ENCODE measurements around the gene LYZL2.
"Not testable (repeated sequence)": the region's sequence is repeated elsewhere in the genome, so short reads cannot be mapped to it uniquely, and the experiment has no call there.

The LYZL2 gene
- 0 reads per million in 2 donors for total RNA-seq

DNA sequence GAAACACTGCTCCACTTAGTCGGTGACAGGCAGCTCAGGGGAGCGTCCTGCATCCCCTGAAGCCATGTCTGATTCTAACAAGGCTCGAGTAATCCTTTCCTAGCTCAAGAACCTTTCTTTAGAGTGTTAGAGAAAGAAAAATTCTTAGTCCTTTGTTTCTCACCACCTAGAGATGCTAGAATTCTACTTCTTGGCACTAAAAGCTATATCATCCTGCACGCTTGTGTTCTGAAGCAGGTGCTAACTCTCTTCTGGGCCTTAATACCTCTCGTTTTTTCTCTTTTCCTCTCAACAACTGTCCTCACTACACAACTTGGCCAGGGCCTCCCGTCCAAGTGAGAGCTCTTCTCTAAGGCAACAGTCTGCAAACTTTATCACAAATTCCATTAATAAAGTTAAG, at the start of gene LYZL2:
Gene LYZL2, minus strand, starts transcription at position 101 of the 400 bp plus-strand sequence. CDS start 2,838 bp downstream, outside the sequence.
- DNase-seq, result no peak

DNA sequence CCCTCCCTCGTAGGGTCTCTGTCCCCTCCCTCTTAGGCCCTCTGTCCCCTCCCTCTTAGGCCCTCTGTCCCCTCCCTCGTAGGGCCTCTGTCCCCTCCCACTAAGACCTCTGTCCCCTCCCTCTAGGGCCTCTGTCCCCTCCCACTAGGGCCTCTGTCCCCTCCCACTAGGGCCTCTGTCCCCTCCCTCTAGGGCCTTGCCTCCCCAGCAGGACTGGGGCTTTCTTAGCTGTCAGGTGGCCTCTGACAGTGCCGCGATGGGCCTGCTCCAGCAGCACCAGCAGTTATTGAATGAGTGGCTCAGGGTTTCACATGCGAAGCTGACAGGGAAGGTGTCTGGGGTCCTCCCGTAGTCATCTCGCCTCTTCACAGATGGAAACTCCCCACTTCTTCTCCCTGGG, 48.1 kb upstream of the LYZL2 start:
- not testable (repeated sequence) for DNase-seq

DNA sequence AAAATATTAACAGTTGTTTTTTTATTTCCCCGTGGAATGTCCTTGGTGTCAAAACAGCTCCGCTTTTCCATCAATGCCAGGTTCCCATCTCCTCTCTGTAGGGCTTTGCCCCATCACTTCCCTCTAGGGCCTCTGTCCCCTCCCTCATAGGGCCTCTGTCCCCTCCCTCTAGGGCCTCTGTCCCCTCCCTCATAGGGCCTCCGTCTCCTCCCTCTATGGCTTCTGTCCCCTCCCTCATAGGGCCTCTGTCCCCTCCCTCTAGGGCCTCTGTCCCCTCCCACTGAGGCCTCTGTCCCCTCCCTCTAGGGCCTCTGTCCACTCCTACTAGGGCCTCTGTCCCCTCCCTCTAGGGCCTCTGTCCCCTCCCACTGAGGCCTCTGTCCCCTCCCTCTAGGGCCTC, 47.6 kb upstream of the LYZL2 start:
- not testable (repeated sequence) for DNase-seq

DNA sequence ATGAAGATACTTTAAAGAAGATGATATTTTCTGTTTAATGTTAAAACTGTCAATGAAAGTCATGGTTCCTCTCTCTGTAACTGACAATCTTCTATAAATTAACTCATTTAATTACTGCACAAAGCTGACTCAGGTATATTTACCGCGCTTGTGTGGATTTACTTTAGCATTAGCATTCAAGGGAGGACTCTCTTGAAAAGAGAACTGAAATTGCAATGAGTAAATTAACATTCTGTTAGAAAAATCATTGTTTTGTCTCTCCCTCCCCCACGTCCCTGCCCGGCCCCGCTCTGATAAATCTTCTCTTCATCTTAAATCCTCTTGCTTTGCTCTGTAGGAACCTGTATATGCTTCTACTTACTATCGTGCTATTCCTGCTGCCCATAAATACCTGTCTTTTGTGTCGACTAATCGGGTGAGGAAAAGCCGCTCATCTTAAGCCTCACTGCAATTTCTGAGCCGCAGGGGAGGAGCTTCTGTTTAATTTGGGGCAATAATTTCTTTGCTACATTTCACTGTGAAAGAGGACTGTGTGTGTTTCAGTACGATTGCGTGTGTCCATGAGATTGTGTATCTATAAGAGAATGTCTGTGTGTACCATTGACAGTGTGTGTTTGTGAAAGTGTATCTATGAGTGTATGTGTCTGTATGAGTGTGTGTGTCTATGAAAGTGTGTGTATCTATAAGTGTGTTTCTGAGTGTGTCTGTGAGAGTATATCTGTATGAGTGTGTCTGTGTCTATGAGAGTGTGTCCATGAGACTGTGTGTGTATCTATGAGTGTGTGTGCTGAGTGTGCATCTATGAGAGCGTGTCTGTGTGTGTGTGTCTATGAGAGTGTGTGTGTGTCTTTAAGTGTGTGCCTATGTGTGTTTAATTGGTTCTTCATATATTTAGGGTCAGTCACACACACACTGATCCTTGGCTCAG, 46.5 kb upstream of the LYZL2 start:
- DNase-seq, result no peak

DNA sequence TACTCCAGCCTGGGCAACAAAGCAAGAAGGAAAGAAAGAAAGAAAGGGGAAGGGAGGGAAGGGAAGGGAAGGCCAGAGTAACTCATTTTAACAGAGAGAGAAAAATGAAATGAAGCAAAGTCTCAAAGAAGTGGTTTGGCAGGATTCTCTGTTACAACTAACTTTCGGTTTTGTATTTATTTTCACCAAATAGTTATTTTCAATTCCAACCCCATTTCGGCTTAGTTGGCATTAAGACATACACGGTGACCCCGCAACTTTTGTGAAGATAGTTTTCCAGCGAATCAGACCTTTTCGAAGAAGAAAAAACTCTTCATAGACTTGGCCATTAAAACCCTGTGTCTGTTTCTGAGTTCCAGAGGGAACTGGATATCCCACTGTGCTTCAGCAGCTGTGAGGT, 45.2 kb upstream of the LYZL2 start:
- DNase-seq, result no peak

DNA sequence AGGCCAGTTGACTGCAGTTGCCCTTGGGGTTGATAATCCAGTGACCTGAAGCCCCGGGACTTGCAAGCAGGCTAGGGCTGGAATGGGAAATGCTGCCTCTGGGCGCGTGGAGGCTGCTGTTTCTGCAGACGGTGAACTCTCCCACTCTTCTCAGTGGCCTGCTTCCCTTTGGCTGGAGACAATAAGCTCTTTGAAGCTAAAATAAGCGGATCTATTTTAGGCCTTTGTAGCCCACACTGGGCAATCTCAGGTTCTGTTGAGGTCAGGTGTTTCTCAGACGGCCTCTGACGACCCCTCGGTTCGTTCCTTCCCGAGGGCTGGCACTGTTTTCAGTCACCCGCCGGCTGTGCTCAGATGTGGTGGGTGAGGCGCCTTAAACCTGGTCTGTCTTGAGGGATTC, 43.7 kb upstream of the LYZL2 start:
- DNase-seq, result not testable (repeated sequence)

DNA sequence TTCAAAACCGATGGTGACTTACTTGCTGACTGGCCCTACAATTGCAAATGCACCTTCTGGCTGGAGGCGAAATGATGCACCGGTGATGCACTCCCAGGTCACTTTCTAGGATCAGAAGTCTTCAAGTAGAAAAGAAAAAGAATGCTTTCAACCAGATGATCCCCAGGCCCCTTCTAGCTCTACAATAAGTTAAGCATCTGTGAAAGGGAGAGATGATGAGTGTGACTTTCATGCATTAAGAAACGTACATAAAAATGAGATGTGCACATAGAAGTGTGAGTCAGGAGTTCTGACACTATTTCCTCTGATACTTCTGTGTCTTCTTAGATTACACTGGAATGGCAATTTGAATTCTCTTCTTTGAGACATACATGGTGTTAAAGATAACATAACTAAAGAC, 42.8 kb upstream of the LYZL2 start:
- DNase-seq, result not testable (repeated sequence)

DNA sequence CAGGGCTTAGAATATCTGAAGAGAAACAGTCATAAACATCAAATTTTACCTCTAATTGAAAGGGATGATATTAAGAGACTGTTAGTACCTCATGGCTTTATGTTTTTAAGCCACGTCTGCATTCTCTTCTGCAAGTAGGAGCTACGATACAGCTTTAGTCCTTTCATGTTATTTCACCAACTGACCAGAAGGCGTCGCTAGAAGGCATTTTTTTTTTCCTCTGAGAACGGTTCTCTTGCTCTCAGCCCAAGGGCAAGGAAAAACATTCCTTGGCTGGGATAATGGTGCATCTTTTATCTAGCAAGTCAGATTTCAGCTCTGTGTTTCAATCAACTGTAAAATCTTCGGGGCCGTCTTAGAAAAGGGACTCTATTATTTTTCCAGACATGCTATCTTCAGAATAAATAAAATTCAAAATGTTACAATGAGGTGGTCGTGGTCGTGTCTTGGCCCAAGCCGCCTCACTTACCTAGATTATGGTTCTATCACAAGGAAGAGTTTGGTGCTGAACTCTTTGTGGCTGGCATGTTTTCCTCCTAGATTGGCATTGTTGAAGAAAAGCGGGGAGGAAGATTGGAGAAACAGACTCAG, 41.6 kb upstream of the LYZL2 start:
- DNase-seq, result peak; percentile 4

DNA sequence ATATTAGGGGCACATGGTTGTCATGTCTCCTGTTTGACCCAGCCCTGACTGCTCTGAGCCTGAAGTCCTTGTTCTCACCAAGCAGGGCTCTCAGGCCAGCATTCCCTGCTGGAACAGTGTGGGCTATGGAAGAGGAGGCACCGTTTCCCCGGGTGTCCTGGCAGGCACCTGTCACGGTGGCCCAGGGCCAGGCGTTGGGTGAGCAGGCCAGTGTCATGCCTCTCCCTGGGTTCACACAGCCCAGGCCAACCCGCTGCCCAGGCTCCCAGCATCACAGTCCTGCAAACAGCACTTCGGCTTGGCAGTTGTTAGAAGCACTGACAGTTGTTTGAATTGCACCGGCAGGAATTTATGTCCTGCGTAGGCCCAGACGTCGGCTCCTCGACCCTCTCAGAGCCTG, 38.4 kb upstream of the LYZL2 start:
- not testable (repeated sequence) for DNase-seq

DNA sequence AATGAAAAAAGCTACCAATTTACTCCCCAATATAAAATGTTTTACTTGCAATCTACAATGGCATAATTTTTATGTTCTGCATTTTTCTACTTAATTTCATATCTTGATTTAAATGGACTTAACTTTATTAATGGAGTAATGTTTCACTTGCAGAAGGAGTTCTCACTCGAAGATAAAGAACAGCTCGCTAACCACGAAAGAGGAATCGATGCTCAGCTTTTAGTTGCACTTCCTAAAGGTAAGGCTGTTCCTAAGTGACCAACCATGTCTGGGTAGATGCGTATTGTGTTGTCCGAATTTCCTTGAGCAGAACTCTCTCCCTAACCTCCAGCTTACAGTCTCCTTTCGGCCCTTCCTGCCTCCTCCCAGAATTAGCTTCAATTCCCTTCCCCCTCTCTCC, 33.9 kb upstream of the LYZL2 start:
- not testable (repeated sequence) for DNase-seq

DNA sequence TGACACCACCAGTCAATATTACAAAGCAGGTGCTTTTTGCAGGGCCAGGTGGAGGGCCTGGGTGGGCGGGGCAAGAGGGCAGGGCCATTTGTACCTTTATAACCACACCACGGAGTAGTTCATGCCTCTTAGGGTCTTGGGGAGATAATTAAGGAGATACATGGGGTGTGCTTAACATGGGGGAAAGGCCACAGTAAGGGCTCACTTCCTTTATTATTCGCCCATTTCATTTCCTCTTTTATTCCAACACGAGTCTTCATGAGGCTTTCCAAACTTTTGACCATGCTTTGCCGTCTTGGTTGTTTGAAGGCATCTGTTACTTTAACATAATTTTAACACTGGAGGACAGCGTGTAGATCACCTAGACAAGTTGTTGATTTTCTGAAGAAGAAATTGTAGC, 33.3 kb upstream of the LYZL2 start:
- no peak for DNase-seq

DNA sequence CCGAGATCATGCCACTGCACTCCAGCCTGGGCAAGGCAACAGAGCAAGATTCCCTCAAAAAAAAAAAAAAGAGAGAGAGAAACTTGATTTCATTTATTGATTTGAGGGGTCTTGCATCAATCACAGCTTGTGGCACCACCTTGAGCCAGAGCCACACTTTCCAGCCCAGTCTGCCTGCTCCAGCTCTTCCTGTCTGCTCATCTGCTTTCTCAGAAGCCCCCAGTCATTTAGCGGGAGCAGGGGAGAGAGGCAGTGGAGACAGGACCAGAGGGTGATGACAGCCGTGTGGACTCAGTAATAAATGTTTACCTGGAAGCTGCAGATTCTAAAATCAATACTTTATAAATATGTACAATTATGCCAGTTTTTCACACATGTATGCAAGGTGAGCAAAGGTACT, 30.8 kb upstream of the LYZL2 start:
- not testable (repeated sequence) for DNase-seq

DNA sequence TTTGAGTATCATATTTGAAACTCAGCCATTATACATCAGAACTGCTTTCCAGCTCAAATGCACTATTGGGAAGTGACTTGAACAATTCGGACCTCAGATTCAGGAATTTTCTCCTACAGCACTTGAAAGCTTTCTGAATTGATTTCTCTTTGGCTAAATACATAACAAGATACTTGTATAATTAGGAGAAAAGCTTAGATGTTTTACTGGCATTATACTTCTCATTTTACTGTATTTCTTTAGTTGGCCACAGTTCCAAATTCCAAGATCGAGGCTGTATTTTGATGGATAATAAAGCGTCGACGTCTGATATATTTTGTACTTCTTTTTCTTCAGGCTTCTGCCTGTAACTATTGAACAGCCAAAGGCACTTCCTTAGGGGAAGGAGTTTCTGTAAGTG, 26.7 kb upstream of the LYZL2 start:
- DNase-seq, result no peak

DNA sequence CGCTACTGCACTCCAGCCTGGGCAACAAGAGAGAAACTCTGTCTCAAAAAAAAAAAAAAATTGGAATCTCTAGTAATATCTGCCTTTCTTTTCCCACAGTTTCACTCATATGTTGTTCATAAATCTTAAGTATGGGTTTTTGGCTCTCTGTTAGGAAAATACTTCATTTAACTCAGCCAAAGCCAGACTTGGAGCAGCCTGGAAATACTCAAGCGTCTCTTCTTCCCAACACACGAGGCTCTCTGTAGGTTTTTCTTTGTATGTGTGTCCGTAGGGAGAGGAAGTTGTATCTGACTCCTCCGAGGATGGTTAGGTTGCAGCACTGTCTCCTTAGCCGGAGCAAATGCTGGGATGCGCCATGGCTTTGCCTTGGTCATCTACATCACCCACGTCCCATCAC, 25.4 kb upstream of the LYZL2 start:
- not testable (repeated sequence) for DNase-seq

DNA sequence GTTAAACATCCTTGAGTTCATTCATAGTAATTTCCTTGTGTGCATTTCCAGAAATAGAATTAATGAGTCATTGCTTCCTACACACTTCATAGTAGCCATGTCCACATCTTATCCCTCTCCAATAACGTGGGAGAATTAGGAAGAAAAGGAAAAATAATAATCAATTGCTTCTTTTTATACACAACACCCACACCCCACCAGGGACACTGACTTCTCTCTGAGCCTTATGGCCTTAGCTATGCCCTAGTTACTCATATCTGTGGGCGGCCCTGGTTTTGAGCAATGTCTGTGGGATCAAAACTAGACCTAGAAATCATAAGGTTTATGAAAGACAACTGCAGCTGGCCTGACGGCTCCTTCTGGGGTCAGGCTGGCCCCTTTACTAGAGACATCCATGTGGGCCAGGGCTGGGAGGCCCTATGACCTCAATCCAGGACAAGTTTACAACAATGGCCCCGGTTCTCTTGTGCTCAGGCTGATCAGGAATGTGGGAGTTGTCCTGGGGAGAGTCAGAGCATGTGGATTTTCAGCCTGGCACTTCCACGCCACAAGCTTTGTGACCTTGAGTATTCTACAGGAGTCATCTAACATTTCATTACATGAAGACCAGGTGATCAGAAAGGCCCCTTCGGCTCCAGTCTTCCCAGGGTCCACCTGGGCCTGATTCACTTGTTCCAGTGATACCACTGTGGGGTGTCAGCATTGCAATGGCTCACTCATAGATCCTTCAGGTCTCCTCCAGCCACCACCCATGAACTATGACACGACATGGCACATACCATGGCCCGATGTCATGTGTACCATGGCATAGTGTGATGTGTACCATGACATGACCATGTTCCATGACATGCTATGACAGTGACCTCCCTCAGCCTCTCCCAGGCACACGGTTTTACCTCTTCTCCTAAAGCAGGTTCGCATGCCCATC, 22.2 kb upstream of the LYZL2 start:
- DNase-seq, result not testable (repeated sequence)

DNA sequence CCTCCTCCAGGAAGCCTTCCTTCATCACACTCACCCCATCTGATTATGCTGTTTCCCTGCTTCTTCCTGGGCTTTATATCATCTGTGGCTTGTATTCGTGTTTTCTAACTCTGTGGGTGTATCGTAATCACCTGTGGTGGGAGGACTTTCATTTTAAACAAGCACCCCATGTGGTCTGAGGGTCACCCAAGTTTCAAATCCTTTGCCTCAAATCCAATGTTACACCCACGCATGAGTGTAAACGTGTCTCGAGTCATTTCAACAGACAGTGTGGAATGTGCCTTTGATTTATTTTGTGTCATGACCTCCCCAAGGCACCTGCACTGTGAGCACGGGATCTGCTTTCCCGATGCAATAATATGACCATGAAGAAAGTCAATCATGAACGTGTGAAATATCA, 17.5 kb upstream of the LYZL2 start:
- DNase-seq, result no peak

DNA sequence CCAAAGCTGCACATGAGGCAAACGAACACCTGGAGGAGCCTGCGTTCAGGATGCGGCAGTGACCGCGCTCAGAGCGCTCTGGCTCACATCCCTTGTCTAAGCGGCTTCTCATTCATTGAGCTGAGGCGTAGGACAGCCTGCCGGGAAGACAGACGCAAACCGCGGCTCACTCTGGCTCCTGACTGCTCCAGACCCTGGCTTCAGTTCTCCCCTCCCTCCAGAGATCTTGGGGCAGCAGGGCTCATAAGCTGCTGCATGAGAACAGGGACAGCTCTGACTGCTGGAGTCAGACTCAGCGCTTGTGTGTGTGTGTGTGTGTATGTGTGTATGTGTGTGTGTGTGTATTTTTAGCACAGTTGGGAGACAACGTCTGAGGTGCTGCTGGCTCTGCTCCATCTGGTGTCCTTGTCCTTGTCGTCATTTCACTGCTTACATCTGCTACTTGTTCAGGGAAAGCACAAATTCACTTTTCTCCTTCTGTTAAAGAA, 15.8 kb upstream of the LYZL2 start:
- DNase-seq, result no peak

DNA sequence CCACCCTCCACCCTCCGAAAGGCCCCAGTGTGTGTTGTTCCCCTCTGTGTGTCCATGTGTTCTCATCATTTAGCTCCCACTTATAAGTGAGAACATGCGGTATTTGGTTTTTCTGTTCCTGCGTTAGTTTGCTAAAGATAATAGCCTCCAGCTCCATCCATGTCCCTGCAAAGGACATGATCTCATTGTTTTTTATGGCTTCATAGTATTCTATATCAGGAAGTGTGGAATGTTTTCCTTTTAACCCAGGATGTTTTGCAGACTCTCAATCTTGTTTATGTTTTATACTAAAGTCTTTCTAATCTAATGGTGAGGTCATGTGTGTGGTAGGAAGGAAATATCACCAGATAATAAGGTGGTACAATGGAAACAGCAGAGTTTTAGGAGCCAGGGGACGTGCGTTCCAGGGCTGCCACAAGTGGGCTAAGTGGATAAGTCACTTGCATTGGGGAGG, 14.9 kb upstream of the LYZL2 start:
- DNase-seq, result not testable (repeated sequence)

DNA sequence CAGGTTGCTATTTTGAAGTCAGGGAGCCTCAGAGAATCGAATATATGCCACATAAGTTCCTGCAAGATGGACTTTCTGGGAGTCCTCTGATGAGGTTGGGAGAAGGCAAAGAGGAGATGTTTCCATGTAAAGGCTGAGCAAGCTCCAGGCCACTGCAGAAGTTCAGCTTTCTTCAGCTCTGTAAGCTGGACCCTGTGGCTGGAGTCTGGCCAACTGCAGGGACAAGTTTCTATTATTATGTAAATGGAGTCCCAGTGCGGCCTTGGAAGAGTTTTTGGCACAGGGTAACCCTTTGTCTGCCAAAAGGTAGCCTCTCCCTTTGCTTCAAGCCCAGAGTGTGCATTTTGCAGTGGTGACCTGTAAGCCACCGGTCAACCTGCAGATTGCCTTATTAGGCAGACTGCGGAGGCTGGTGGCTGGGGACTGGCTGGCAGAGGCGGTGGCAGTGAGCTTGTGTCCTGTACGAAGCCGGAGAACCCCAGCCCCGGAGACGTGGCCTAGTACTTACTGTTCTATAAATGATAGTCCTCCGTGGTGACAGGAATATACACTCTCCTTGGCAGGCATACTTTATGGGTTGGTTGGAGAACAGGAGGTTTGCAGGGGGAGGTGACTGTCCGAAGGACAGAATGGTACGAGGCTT, 14.1 kb upstream of the LYZL2 start:
- not testable (repeated sequence) for DNase-seq

DNA sequence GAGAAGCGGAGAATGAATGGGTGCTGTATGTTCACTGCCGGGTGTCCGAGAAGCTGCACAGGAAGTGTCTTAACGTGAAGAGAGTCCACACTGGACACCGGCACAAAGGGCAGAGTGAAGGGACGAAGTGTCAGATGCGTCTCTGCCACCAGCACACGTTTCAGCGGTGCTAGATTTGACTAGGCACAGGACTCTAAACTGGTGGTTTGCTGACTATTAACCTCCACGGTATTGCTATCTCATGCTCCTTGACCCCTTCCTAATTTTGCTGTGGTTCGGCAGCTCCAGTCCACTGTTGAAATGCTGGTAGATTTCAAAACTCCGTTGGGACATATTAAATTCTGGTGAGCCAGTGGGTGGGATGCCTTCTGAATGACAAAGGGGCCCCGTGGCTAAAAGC, 13.3 kb upstream of the LYZL2 start:
- not testable (repeated sequence) for DNase-seq

DNA sequence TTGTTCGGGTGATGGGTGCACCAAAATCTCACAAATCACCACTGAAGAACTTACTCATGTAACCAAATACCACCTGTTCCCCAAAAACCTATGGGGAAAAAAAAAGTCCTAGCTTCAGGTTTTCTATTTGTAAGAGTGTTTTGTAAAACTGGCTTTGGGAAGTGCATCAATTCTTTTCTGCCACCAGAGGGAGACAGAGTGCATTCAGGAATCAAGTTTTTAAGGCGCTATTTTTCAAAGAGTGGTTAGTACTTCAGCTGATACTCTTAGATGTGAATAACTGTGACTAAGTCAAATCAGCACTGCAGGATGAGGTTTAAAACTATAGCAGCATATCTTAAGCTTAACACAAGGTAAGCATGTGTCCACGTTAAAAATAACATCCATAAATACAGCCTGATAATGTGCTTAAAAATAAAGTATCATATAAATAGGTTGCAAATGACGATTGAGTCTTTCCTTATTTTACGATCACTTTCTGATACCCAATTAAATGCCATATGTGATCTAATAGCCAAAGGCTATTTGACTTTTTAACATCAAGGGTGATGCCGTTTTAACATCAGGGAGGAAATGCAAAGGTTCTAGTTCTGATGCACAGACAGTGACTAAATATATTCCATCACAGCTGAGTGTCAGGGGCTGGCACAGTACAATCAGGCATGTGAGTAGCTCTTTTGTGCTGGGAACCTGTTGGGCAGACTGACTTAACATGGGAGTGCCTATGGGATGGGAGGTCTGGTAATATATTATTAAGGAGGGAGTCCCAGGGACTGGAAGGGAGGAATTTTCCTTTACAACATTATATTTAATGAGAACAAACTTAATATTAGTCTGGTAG, 10.6 kb upstream of the LYZL2 start:
- DNase-seq, result no peak

All from T-helper 9 cell (primary cell).